Epidermal melanocyte (primary cell): ENCODE data around the gene THSD4.

Experiments
- DNase-seq: peaks from one replicate; pipeline ENCODE4 v3.0.0; 2011; ENCODE audit warnings: low spot score; ENCODE audit not compliant: insufficient read length

The THSD4 gene

GRCh38 chr15:71323584-71323983 lies 208.3 kb downstream of the THSD4 start:
- no peak for DNase-seq

DNA sequence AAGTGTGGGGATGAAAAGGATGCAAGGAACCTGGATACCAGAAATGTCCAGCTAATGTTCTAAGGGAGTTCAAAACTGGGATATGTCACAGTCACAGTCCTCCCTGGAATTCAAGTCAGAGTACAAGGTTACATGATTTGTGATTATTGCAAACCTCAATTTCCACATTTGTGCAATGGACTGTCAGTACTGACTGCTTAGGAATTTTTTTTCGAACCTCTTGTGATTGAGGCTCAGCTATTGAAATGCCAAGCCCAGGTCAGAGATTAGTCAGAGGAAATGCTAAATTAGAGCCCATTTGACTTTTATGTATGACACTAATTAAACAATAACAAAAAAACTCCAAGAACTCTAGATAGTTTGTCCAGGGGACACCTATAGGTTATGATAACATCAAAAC lies 210.2 kb downstream of the THSD4 start:
- no peak for DNase-seq

- no peak for DNase-seq
These were observed 213.2 kb downstream of the THSD4 start for GRCh38 chr15:71328453-71328852.

DNA sequence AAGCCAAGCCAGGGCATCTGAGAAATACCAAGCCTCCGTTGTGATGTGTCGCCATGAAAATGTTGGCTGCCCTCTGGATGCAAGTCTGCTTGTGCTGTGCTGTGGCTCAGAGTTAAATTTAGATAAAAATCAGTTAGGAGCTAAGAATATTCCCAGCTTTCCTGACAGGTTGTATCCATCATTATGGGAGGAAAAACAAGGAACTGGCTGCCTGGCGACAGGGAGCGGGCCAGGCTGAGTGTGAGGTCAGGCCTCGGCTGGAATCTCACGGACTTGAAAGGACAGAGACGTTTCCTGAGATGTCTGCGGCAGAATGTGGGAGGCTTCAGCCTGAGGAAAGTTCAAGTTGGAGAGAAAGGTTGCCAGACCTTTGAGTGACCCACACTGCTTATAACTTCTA lies 213.8 kb downstream of the THSD4 start:
- no peak for DNase-seq

GRCh38 chr15:71329497-71330260 lies 214.4 kb downstream of the THSD4 start:
- no peak for DNase-seq

GRCh38 chr15:71330638-71331162 lies 215.4 kb downstream of the THSD4 start:
- DNase-seq = no peak

DNA sequence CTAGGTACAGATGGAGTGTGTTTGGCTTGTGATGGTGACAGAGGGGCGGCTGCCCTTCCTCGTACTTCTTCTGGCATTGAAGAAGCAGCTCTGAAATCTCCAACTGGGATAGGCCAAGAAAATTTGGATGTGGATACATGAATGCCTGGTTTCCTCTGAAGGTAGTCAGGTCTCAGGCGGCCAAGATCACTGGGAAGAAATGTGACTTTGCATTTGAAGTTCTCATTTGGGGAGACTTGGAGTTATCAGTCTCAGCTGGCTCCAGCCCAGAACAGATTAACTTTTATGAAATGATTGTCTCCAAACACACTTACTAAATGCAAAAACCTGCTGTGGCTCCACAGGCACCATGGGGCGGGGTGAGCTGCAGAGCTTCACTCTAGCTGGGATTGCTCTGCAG lies 215.9 kb downstream of the THSD4 start:
- no peak for DNase-seq

DNA sequence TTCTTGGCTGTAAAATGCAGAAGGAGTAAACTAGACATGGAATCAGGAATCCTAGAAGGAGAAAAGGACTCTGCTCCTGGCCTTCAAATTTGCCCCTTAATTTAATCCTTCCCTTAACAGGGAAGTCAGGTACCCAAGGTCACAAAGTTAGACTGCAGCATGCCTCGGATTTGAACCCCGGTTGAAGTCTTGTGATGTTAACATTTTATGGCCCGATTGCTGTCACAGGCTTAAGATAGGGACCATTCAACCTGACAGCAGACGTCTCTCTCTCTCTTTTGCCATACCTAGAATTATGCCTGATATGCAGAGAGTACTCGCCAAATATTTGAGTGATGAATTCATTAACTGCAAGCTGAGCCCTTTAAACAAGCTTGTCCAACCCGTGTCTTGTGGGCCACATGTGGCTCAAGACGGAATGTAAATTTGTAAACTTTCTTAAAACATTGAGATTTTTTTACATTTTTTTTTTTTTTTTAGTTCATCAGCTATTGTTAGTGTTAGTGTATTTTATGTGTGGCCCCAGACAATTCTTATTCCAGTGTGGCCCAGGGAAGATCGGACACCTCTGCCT lies 217.2 kb downstream of the THSD4 start:
- no peak for DNase-seq

DNA sequence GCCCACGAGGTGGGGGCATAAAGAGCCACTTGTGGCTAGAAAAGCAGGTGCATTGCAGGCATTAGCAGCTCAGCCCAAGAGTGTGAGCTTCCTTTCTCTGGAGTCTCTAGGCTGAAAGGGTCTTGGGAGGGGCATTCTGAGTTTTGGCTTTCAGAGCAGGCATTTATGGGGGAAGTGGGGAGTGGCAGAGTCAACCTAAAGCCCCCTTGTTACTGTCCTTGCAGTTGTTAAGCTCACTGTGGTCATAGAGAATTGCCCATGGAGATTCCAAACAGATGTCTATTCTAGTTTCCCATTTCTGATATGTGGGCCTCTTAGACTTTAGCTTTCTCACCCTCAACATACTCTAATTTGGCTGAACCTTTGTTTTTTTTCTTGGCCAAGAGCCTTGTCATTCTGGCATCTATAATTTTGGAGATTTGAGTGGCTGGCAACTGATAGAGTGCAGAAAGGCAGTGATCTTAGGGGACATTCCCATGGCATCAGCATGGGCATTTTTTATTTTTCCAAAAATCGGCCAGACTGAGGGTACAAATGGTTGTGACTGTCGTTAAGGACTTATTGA lies 217.9 kb downstream of the THSD4 start:
- DNase-seq = no peak

GRCh38 chr15:71333839-71334238 lies 218.6 kb downstream of the THSD4 start:
- no peak for DNase-seq

DNA sequence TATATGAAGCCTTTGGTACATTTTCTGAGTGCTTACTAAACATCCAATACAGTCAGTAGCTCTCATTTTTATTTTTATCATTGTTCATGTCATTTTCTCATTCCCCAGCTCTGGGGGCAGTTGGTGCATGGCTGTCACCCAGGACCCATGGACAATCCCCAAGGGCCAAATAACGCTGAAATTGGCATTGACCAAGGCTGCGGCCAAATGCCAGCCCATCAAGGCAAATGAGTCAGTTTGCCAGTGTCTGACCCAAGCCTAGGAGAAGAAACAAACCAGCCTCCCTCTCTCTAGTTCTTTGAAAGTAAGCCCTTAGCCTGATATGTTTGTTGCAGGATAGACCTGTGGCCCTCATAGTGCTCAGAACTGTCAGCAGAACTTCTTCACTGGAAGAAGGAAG lies 219.2 kb downstream of the THSD4 start:
- no peak for DNase-seq

DNA sequence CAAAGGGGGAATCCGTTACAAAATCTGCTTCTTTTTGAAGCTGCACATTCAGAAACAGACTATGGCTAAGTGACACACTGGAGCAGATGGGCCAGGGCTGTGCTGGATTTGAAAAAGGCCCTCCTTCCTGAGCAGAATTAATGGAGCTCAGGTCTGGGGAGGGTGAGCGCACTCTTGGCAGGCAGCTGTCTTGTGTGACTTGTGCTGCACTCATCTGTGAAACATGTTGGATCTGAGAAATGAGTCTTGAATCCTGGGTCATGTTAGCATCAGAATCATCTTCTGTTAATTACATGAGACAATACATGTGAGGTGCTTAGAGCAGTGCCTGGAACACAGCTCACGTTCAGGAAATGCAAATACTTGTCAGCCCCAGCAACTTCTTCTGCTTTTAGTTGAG lies 219.6 kb downstream of the THSD4 start:
- DNase-seq = no peak

DNA sequence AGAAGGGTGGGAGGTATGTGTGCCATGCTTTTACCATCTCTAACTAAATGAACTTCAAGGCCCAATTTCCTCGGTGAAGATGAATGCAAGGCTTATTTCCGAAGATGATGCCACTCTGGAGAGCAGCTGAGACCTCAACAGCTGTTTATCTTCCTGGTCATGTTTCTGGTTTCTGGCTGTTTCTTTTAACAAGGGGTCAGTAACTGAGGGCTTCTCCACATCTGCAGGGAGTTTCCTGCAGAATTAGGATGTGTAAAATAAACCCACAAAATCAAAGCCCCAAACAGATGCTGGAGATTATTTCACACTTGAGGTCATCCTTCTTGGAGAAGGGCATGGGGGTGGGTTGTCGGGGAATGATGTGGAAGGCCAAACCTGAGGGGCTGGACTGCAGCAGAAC lies 220.3 kb downstream of the THSD4 start:
- DNase-seq = no peak

DNA sequence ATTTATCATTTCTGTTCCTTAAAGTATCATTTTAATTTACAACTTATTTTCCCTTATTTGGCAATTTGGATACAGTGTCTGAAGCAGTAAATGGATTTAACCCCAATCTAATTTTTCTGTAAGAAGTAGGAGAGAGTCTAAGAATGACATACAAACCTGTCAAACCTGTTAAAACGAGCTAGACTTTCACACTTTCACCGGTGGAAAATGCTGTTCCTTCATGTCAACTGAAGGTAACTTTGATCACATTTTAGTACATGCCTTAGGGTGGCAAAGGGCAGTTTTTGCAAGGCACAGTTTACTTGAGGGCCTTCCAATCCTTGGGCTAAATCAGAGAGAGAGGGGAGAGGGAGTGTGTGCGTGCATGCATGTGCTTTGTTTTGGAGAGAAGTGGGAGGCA lies 221.4 kb downstream of the THSD4 start:
- no peak for DNase-seq

DNA sequence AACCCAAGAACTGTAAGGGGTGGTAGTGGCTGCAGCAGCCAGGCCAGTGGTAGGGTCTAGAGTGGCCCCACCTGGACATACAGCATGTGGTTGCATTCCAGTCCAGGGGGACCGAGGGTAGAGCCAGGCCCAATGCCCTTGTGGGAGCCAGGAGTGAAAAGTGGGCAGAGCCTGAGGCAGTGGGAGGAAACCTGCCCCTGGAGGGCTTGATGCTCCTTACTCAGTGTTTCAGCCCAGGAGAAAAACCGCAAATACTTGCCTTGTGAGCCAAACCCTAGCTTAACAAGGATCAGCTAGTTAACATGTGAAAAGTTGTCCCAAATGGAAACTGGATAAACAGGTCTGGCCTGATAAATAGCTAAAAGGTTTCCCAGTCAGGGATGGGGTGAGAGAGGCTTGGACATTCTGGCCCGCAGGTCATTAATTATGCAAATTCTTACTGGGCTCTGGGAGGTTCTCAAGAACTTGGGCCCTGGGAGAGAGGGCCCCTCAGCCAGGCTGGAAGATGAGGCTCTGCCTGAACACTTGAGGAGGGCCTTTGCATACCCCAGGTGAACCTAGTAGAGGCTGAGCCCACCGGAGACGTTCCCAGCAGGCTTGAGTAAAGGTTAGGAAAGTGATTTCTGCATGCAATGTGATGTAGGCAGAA lies 222.1 kb downstream of the THSD4 start:
- DNase-seq = no peak

- no peak for DNase-seq
These were observed 223.0 kb downstream of the THSD4 start for GRCh38 chr15:71338265-71338664.

DNA sequence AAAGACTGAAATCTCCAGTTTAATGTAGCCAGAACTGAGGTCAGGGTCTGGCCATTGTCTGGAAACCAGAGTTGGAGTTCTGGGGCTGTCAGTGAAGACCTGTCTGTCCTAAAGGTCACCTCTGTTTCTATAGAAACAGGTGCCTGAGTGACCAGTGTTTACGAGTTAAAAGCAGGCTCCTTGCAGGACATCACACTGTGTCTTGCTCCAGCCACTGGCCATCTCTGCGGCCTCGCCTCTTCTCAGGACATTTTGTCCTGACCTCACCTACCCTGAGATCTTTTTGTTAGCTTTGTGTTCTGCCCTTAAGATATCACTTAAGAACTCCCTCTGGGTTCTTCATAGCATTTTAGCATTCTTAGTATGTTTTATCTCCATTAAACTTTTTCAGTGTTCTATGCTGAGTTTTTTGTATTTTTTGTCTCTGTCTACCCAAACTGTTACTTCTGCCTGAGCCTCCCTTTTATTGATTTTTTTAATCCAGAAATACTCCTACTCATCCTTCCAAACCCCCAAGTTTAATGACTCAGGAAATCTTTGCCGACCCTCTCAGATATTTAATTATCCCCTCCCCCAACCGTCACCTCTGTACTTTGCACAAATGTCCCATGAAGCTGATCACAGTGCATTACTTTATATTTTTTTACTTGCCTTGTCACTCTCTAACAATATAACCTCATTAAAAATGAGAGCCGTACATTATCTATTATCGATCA lies 223.7 kb downstream of the THSD4 start:
- no peak for DNase-seq

DNA sequence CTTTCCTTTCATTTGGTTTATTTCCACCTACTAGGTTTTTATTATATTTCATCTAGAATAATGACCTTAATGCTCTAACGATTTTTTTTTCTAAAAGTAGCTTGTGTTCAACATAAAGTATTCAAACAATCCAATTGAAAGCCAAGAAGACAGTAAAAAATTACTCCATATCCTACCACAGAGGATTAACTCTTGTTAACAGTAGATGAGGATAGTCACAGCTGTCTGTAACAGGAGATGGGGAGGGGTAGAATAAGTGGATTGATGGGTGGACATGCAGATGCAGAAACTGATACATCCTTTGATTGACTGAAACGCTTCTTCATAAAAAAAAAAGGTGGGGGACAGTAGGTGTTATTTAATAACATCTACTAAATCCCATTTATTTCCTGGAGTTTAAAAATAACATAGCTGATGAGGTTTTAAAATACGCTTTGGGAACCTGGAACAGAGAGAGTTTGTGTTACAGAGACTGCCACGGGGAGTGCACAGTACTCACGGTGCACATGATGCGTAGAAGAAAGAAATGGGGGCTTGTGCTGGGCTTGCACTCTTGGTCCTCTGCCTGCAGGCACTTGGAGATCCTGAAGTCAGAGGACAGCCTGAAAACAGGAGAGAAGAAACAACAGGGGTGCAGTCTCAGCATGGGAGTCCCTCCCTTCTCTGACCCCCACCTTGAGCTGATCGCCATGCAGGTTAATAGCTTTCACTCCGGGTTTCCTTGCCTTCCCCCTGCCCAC lies 226.7 kb downstream of the THSD4 start:
- DNase-seq = no peak

DNA sequence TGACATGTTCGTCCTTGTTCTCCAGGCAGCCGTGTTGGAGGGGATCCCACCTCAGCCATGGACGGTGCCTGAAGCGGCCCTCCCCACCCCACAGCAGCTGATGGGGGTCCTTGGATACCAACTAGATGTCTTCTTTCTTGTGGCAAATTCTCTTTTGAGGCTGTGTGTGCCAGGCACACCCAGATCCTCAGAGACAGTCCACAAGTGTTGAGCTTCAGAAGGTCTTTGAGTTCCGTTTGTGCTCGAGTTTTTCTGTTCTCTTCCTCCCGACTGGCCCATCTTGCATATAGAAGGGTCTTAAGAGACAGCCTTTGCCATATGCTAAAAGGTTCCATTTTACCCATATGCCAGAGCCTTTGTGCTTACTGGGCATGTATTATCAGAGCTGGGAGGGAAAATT lies 227.4 kb downstream of the THSD4 start:
- no peak for DNase-seq

- no peak for DNase-seq
These were observed 229.0 kb downstream of the THSD4 start for GRCh38 chr15:71344316-71344715.

- DNase-seq = no peak
These were observed 229.9 kb downstream of the THSD4 start for GRCh38 chr15:71345186-71345585.
